GM12874 (cell line): Measurements from ENCODE around the gene ST6GALNAC6.

Experiments used
- TF ChIP-seq, protein P1 (sequence below): IDR thresholded peaks from 2 replicates; pipeline ENCODE4 v1.5.1; 2011; ENCODE audit warnings: low read depth, mild to moderate bottlenecking, control low read depth, low read length, moderate library complexity; ENCODE audit not compliant: insufficient read depth

ST6GALNAC6 gene

DNA sequence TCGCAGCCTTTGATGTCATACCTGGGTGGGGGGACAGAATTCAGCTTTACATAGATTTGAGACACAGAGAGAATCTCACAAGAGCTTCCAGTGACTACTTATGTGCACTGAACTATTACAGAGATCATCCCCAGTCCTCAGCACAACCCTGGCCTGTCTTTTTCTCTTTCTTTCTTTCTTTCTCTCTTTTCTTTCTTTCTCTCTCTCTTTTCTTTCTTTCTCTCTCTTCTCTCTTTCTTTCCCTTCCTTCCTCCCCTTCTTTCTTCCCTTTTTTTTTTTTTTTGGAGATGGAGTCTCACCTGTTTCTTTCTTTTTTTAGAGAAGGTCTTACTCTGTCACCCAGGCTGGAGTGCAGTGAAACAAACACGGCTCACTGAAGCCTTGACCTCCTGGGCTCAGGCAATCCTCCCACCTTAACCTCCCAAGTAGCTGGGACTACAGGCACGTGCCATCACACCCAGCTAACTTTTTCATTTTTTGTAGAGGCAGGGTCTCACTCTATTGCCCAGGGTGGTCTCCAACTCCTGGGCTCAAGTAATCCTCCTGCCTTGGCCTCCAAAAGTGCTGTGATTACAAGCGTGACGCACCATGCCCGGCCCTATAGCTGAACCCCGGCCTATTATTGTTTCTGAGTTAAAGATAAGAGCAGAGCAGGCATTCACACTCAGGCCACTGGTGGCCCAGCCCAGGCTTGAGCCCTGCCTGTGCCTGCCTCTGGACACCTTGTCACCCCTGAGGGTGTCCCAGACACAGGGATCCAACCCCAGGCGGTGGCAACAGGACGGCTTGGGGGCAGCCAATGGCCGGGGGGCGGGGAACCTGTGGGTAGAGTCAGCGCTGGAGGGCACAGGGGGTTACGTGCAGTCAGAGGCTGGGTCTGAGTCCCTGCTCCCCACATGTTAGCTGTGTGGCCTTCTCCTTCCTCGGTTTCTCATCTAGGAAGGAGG, 26.8 kb upstream of the ST6GALNAC6 start:
- TF ChIP-seq, protein P1, sequence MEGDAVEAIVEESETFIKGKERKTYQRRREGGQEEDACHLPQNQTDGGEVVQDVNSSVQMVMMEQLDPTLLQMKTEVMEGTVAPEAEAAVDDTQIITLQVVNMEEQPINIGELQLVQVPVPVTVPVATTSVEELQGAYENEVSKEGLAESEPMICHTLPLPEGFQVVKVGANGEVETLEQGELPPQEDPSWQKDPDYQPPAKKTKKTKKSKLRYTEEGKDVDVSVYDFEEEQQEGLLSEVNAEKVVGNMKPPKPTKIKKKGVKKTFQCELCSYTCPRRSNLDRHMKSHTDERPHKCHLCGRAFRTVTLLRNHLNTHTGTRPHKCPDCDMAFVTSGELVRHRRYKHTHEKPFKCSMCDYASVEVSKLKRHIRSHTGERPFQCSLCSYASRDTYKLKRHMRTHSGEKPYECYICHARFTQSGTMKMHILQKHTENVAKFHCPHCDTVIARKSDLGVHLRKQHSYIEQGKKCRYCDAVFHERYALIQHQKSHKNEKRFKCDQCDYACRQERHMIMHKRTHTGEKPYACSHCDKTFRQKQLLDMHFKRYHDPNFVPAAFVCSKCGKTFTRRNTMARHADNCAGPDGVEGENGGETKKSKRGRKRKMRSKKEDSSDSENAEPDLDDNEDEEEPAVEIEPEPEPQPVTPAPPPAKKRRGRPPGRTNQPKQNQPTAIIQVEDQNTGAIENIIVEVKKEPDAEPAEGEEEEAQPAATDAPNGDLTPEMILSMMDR = no peak

DNA sequence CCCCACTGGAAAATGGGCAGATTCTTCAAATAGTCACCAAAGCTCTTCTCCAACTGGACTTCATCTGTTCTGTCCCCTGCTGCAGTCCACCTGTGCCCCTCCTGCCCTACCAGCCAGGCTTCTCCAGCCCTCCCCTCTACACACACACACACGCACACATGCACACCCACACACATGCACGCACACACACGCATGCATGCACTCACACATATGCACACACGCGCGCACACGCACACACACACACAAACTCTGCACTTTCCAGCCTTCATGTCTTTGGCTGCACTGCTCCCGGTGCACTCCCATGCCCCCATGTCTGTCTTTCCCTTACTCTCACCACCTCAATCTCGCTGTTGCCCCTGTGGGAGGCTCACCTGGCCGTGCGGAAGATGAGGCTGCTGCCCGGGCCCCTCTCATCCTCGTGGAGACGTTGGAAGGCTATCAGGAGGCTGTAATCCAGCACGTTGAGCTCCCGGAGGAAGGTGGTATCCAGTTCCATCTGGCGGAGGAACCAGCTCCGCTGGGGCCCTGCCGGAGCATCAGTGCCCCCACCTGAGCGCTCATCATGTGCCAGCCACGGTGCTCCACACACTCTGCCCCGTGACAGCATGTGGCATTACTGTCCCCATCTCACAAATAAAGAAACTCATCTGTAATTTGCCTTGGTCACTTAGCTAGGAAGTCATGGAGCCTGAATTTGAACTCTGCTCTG, 25.5 kb upstream of the ST6GALNAC6 start:
- TF ChIP-seq, protein P1 = no peak

DNA sequence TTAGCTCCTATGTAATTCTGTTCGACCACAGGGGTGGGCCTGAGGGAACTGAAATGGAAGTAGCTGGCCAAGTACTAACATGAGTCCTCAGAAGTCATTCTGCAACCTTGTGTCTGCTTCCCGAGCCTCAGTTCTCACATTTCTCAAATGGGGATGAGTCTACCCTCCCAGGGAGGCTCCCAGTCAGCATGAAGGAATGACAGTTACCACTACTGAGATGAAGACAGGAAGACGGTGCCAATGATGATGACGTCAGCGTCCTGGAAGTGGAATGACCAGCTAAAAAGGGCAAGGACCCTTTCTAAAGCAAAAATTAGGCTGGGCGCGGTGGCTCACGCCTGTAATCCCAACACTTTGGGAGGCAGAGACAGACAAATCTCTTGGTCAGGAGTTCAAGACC, 24.4 kb upstream of the ST6GALNAC6 start:
- TF ChIP-seq, protein P1 = no peak

DNA sequence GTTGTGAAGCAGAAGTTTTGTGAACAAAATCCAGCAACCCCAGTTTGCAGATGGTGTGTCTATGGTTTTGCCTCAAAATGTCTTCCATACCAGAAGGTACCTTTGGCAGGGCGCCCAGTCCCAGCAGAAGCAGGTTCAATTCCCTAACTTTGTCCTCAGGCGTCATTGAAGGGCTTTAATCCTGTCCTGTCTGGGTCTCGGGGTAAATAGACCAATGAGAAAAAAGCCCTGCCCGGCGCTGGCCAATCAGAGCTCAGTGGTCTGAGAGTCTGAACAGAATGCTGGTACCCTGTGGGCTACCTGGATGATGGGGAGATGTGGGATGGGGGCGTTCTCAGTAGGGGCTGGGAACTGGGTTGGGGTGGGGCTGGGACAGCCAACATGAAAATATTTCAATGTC, 23.6 kb upstream of the ST6GALNAC6 start:
- TF ChIP-seq, protein P1 = no peak

DNA sequence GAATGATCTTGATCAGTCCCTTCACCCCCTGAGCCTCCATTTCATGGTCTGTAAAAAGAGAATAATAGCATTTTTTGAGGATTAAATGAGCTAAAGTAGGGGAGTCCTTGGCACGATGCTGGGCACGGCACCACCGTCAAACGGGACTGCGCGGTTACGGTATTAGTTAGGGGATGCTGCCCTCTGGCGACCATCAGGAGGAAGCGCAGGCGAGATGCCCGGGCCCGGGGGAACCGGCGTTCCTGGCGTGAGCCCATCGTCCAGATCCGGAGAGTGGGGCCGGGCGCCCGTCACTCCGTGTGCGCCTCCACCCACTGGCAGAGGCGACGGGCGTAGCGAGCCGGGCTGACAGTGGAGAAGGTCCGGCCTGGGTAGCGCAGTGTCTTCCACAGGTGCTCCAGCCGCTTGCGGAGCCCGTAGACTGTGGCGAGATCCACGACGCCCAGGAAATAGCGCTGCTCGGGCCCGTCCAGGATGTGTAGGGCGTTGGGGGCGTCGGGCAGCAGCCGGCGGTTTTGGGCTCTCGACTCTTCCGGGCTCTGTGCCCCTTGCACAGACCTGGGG, 22.2 kb upstream of the ST6GALNAC6 start:
- TF ChIP-seq, protein P1 = peak; percentile 95

DNA sequence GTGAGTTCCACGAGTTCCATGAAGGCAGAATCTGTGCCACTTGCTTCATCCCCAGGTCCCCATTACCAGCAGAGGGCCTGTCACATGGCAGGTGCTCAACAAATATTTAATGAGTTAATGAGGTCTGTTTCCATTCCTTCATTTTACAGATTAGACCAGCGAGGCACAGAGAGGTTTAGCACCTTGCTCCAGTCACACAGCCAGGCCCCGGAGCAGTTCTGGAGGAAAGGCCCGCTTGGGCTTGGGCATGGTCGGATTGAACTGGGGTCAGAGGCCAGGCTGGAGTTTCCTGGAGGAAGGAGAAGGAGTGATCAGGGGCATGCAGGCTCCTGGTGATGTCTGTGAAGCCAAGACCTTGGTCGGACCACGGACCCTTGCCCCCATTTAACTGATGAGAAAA, 21.4 kb upstream of the ST6GALNAC6 start:
- TF ChIP-seq, protein P1 = no peak

DNA sequence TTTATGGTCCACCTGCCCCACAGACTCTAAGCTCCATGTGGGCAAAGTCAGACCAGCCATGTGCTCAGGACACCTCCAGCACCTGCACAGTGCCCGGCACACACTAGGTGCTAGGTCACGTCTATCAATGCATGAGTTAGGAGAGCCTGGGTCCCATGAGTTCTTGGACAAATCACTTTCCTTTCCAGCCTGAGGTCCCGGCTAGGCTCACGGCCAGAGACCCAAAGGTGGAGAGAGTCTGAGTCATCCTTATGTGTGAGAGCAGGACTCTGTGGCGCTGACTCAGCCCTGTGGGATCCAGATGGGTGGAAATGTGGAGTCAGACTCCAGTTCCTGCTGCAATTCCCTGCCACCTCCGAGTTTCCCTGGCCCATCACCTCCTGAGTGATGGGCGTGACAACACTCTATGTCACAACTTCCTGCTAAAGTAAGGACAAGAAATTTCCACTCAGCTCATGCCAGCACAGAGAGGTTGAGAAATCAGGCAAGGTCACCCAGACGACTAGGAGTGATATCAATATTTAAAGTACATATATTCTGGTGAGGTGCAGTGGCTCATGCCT, 19.9 kb upstream of the ST6GALNAC6 start:
- TF ChIP-seq, protein P1 = no peak
